Hepatocyte (in vitro differentiated cells): ENCODE data around the gene POU2F2.

Source experiments
- CTCF ChIP-seq: fragments of 200-600 bp; sonication (generic); IDR thresholded peaks from 2 replicates; pipeline ENCODE4 v1.5.1; 2016; ENCODE audit warnings: antibody characterized with exemption, mild to moderate bottlenecking; ENCODE audit not compliant: poor library complexity
- EZH2 ChIP-seq: fragments of 200-600 bp; sonication (generic); IDR thresholded peaks from 2 replicates; pipeline ENCODE4 v1.6.1; 2016; ENCODE audit warnings: antibody characterized with exemption, mild to moderate bottlenecking, borderline replicate concordance
- EZH2phosphoT487 ChIP-seq: fragments of 200-600 bp; sonication (generic); IDR thresholded peaks from one replicate; pipeline ENCODE4 v1.6.1; 2018; ENCODE audit warnings: antibody characterized with exemption, mild to moderate bottlenecking, low read depth, moderate library complexity; ENCODE audit not compliant: unreplicated experiment, severe bottlenecking

GRCh38 chr19:42075616-42076379, 56.4 kb downstream of the POU2F2 start, which contains the start of gene ZNF574:
- TF ChIP-seq CTCF (no peak), EZH2phosphoT487 (no peak), EZH2 (no peak)
